Urothelium cell line (cell line): Measurements from ENCODE around the gene MAPK10.

ENCODE experiments used
- DNase-seq: peaks from one replicate; pipeline ENCODE4 v3.0.0; 2011; ENCODE audit warnings: low spot score, mixed read lengths
- FAIRE-seq: peaks from 2 replicates; lab custom pipeline; 2011; peaks lifted over from hg19 to GRCh38; lab: Jason Lieb, UNC

MAPK10 gene

GRCh38 chr4:86279293-86279960, 80.4 kb downstream of the MAPK10 start:
- DNase-seq (no peak), FAIRE-seq (no peak)

GRCh38 chr4:86278126-86278525, 81.7 kb downstream of the MAPK10 start:
- no peak for FAIRE-seq

GRCh38 chr4:86274642-86275041, 85.2 kb downstream of the MAPK10 start:
- no peak for FAIRE-seq
- DNase-seq, result no peak

More at GRCh38 chr4:86278126-86278525, 81.7 kb downstream of the MAPK10 start:
- DNase-seq, result no peak

DNA sequence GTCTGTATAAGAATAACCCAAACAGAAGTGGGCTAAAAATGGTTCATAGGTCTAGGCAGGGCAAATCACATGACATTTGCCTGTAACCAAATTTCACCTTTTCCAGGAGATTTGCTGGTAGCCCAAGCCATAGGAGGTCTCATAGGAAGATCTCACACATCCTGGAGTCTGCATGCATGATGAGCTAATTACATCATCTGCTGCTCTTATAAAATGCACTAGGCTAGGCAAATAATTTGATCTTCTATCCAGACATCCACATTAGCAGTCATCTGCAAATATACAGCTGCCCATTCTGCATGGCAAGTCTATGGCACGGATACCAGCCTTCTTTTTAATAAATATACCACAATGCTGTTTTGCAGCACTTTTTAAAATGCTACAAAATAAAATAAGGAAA, 87.2 kb downstream of the MAPK10 start:
- no peak for FAIRE-seq
- no peak for DNase-seq

- no peak for FAIRE-seq
- no peak for DNase-seq
These were observed 88.8 kb downstream of the MAPK10 start for GRCh38 chr4:86271057-86271456.

- no peak for DNase-seq
- FAIRE-seq, result no peak
These were observed 90.5 kb downstream of the MAPK10 start for GRCh38 chr4:86269354-86269753.

DNA sequence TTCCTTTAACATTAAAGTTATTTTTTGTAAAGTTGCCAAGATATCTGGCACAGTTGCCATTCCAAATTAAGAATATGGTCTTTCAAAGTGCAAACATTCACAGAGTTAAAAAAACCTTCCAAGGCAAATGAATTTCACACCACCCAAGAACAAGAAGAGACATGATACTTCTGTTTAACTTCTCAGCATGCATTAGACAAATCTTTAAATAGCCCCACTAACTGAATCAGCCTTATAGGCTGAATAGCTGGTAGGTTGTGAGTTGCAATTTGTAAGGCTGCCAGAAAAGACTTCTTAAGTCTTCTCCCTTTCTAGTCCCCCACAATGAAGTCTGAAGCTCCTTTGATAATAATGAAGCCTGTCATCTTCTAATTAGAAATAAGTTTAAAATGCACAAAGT, 95.6 kb downstream of the MAPK10 start:
- FAIRE-seq (no peak), DNase-seq (no peak)

DNA sequence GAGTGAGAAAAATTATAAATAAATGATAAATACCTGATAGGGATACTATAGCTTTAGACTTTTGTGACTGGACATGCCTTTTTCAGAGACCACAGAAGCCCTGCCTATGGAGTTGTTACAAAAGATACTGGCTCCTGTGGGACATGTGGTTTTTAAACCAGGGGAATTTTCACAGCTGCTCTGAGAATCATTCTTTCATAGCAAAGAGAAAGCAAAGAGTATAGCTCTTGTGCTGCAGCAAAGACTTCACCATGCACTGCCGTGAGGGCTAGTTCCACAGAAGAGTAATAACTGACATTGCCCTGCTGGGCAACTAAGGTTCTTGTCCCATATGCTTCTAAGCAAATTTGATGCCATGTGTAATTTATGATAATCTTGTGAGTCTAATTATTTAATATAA, 98.2 kb downstream of the MAPK10 start:
- FAIRE-seq (no peak), DNase-seq (no peak)

GRCh38 chr4:86256086-86256485, 103.8 kb downstream of the MAPK10 start:
- DNase-seq, result no peak
- FAIRE-seq, result no peak

GRCh38 chr4:86250619-86251018, 109.2 kb downstream of the MAPK10 start:
- FAIRE-seq (no peak), DNase-seq (no peak)

GRCh38 chr4:86250006-86250405, 109.8 kb downstream of the MAPK10 start:
- DNase-seq, result no peak
- no peak for FAIRE-seq

DNA sequence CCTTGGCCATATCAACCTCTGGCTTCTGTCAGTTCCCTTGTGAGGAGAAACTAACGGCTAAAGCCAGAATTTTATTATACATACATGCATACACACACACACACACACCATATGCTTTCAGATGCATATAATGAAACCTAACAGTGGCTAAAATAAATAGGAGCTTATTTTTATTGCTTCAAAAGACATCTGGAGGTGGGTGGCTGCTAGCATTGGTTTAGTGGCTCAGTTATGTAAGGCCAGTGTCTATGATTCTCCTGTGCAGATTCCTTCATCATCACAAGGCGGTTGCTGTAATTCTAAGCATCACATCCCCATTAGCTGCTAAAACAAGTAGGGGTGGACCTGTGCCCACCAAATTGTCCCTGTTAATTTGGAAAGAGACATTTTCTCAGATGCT, 110.8 kb downstream of the MAPK10 start:
- FAIRE-seq (no peak), DNase-seq (no peak)

DNA sequence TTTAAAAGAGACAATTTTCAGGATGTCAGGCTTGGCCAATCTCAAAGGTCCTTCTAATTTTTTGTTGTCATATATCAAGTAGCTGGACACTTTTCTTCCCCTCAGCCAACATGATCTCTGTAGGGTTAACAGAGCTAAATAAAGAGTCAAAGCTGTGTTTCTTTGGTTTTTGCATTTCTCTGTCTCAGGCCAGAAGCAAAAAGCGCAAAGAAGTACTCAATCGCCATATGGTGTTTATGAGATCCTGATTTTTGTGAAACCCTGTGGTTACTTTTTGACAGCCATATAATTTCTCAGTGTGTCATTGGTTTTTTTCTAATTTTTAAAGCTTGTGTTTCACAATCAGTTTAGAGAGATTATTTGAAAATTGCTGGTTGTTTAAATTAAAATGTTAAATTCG, 111.9 kb downstream of the MAPK10 start:
- FAIRE-seq, result no peak
- no peak for DNase-seq

GRCh38 chr4:86247320-86247719, 112.5 kb downstream of the MAPK10 start:
- DNase-seq (no peak), FAIRE-seq (no peak)

DNA sequence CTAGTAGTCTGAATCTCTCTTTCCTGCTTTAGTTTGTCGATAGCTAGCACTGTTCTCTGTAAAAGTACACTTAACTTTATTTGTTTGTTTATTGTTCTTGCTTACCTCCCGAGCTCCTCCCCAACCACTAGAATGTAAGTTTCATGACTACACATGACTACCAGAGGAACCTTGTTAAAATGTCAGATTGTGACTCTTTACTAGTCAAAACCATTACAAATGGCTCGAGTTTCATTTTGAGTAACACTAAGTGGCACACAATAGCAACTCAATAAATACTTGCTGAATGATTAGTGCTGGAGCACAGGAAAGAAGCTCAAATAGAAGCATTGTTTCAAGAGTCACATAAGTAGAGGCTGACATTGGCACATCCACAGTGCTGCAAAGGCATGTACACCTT, 116.1 kb downstream of the MAPK10 start:
- FAIRE-seq (no peak), DNase-seq (no peak)

GRCh38 chr4:86242677-86243076, 117.2 kb downstream of the MAPK10 start:
- FAIRE-seq, result no peak
- DNase-seq, result no peak

GRCh38 chr4:86235549-86235948, 124.3 kb downstream of the MAPK10 start:
- FAIRE-seq, result no peak
- no peak for DNase-seq

DNA sequence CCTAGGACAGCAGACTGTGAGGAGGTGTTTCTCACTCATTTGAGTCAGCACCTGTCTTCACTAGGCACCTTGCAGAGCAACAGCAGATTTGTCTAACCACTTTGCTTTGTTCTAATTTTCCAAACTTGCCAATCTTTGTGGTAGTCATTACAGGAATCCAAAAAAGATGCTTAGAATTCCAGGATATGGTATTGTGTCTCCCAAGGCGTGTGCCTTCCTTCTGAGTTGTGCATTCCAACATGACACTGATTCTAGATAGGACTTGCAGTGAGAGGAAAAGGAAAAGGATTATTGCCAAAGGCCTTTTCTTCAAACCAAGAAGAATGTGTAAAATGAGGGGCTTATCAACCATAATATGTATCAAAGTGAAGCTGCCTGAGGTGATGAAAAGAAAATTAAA, 126.2 kb downstream of the MAPK10 start:
- DNase-seq, result no peak
- no peak for FAIRE-seq

DNA sequence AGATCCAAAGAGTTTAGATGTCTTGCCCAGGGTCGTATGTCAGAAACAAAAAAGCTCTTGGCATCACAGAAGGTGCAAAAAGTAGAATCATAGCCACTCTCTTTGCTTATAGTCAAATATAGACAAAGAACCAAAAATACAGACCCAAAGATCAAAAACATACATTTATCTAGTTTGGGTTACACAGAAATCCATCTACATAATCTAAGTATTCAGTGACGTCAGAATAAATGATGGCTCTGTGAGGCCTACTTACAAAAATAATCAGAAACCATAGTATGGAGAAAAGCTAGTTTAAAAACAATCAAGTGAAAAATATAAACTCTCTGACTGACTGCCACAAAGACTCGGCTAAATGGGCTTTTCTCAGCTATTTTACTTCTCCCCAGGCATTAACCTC, 126.8 kb downstream of the MAPK10 start:
- FAIRE-seq, result no peak
- no peak for DNase-seq

GRCh38 chr4:86223472-86223871, 136.4 kb downstream of the MAPK10 start:
- DNase-seq (peak; percentile 23), FAIRE-seq (no peak)

GRCh38 chr4:86221002-86221401, 138.9 kb downstream of the MAPK10 start:
- DNase-seq, result no peak
- no peak for FAIRE-seq

DNA sequence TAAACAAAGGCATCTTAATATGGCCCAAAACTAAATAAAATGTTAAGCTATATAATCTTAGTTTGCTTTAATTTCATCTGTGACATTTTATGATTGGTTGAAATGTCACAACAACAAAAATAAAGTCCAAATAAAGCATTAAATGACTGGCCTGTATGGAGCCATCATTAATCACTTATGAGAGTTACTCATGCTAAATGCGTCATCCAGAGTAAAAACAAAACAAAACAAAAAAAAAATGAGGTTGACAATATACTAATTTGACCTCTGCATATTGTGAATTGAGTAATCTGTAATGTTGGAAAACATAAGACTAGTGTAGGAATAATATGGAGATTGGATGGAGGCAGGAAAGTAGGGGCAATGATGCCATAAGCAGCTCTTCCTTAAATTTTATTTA, 139.7 kb downstream of the MAPK10 start:
- FAIRE-seq, result no peak

GRCh38 chr4:86218746-86219473, 140.9 kb downstream of the MAPK10 start:
- FAIRE-seq (no peak), DNase-seq (no peak)

More for the DNA sequence above, 139.7 kb downstream of the MAPK10 start:
- DNase-seq, result no peak
